Keratinocyte (primary cell): ENCODE measurements around the gene CANT1. TPM values are rescaled to one million over a fixed set of nuclear protein-coding genes. Genes with fewer than 3 reads are reported as not detected.
"Not testable (repeated sequence)": the region's sequence is repeated elsewhere in the genome, so short reads cannot be mapped to it uniquely, and the experiment has no call there.

Experiments
- DNase-seq: peaks from one replicate; pipeline ENCODE4 v3.0.0-alpha.2; 2011; ENCODE audit warnings: low read depth, missing footprints, low spot score
- FAIRE-seq: peaks from 2 replicates; lab custom pipeline; 2011; peaks lifted over from hg19 to GRCh38; lab: Jason Lieb, UNC
- H2AFZ ChIP-seq: 2 replicates; pipeline ENCODE4 v1.6.0; 2012; ENCODE audit warnings: low read length, control low read depth, inconsistent platforms; ENCODE audit not compliant: control insufficient read depth
- H3K27ac ChIP-seq: 2 replicates; pipeline ENCODE4 v1.5.1; 2011; ENCODE audit warnings: low read length; ENCODE audit not compliant: control insufficient read depth, insufficient read depth
- H3K27me3 ChIP-seq: 3 replicates; pipeline ENCODE4 v1.6.0; 2011; ENCODE audit warnings: low read length; ENCODE audit not compliant: control insufficient read depth, insufficient read depth; ENCODE audit errors: extremely low read depth
- H3K36me3 ChIP-seq, 2 experiments: 2 replicates in 1 of 2; 3 replicates in 1 of 2; pipeline ENCODE4 v1.5.1; 2011; ENCODE audit warnings: low read length in 2 of 2, mild to moderate bottlenecking in 1 of 2; ENCODE audit not compliant: control insufficient read depth in 2 of 2, insufficient read depth in 2 of 2; ENCODE audit errors: extremely low read depth in 1 of 2
- H3K4me1 ChIP-seq: 3 replicates; pipeline ENCODE4 v1.5.1; 2011; ENCODE audit warnings: low read length; ENCODE audit not compliant: control insufficient read depth, insufficient read depth; ENCODE audit errors: extremely low read depth
- H3K4me2 ChIP-seq: 3 replicates; pipeline ENCODE4 v1.6.0; 2011; ENCODE audit warnings: low read depth, low read length; ENCODE audit not compliant: control insufficient read depth, insufficient read depth; ENCODE audit errors: extremely low read depth
- H3K4me3 ChIP-seq, 3 experiments: fragments of 200-600 bp in 1 of 3; sonication (generic) in 1 of 3; 2 replicates in 2 of 3; 3 replicates in 1 of 3; pipeline ENCODE4 v1.5.1; 2011 to 2016; ENCODE audit warnings: low read length in 3 of 3, mild to moderate bottlenecking in 3 of 3, control low read depth in 2 of 3, inconsistent platforms in 1 of 3, low read depth in 1 of 3, mixed read lengths in 1 of 3, mixed run types in 1 of 3, moderate library complexity in 1 of 3; ENCODE audit not compliant: control insufficient read depth in 2 of 3, insufficient read depth in 2 of 3; ENCODE audit errors: extremely low read depth in 1 of 3
- H3K79me2 ChIP-seq: 2 replicates; pipeline ENCODE4 v1.6.0; 2012; ENCODE audit warnings: low read length; ENCODE audit not compliant: control insufficient read depth, insufficient read depth
- H3K9ac ChIP-seq: 3 replicates; pipeline ENCODE4 v1.6.0; 2011; ENCODE audit warnings: low read length; ENCODE audit not compliant: control insufficient read depth, insufficient read depth; ENCODE audit errors: extremely low read depth
- H3K9me1 ChIP-seq: 3 replicates; pipeline ENCODE4 v1.6.0; 2011; ENCODE audit warnings: low read length; ENCODE audit not compliant: control insufficient read depth, insufficient read depth; ENCODE audit errors: extremely low read depth
- H3K9me3 ChIP-seq: 2 replicates; pipeline ENCODE4 v1.5.1; 2012; ENCODE audit warnings: low read depth, low read length; ENCODE audit not compliant: control insufficient read depth
- H4K20me1 ChIP-seq: 3 replicates; pipeline ENCODE4 v1.6.0; 2011; ENCODE audit warnings: low read length; ENCODE audit not compliant: control insufficient read depth, insufficient read depth; ENCODE audit errors: extremely low read depth
- EZH2 ChIP-seq: IDR thresholded peaks from one replicate; pipeline ENCODE4 v1.6.1; 2012; ENCODE audit warnings: inconsistent platforms, mild to moderate bottlenecking, low read length, moderate library complexity
- dilution Hi-C: fragments of 300-500 bp; cut with MboI; formaldehyde crosslinking; loops from one replicate; pipeline ENCODE4 v1.7.0; 2020; ENCODE audit warnings: low sequenced_read_pairs; ENCODE audit not compliant: extremely low pct_ligation_motif_present
- polyA plus RNA-seq, 5 experiments: library from polyadenylated mRNA; depleted of rRNA in 3 of 5; stranded (reverse) in 3 of 5; stranded (forward) in 1 of 5; unstranded in 1 of 5; fragments of >200 nt; gene quantifications; 1 replicate in 1 of 5; 2 replicates in 3 of 5; 3 replicates in 1 of 5; pipeline versions ENCODE4 v1.2.1 to v1.2.3, GENCODE V29; 2011 to 2012; ENCODE audit warnings: missing spikeins in 2 of 5, low read depth in 1 of 5, low replicate concordance in 1 of 5
- TF ChIP-seq, protein P1 (sequence below), 3 experiments: IDR thresholded peaks in 1 of 3; conservative IDR thresholded peaks in 1 of 3; optimal IDR thresholded peaks in 1 of 3; 2 replicates in 2 of 3; 3 replicates in 1 of 3; pipeline versions ENCODE3 to v1.5.1; 2011; ENCODE audit warnings: low read length in 3 of 3, mild to moderate bottlenecking in 3 of 3, moderate library complexity in 2 of 3, control low read depth in 1 of 3, inconsistent platforms in 1 of 3; ENCODE audit not compliant: insufficient read depth in 2 of 3; ENCODE audit errors: extremely low read depth in 1 of 3

CANT1 gene
- polyA plus RNA-seq, 1 donor (not counting 4 experiments of a cell fraction or from before 2014, with no cell fraction given): 53.2 TPM

DNA sequence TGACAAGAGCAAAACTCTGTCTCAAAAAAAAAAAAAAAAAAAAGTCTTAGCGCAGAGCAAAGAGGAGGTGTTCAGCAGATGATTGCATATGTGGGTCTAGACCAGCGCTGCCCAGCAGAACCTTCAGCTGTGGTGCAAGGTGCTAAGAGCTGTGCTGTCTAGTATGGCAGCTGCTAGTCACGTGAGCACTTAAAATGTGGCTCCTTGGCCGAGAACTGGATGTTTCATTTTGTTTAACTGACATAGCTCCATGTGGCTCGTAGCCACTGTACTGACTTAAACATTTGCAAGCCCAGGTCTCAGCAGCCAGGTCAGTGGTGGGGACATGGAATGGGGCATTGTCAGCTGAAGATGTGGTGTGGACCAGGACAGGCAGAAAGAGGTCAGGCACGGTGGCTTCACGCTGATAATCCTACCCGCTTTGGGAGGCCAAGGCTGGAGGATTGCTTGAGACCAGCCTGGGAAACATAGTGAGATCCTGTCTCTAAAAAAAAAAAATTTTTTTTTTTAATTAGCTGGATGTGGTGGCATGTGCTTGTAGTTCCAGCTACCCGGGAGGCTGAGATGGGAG is 23.6 kb upstream of the CANT1 start:
- FAIRE-seq: no peak
- H3K4me1 ChIP-seq: peaks cover 53% of the 10 kb centered on the region

DNA sequence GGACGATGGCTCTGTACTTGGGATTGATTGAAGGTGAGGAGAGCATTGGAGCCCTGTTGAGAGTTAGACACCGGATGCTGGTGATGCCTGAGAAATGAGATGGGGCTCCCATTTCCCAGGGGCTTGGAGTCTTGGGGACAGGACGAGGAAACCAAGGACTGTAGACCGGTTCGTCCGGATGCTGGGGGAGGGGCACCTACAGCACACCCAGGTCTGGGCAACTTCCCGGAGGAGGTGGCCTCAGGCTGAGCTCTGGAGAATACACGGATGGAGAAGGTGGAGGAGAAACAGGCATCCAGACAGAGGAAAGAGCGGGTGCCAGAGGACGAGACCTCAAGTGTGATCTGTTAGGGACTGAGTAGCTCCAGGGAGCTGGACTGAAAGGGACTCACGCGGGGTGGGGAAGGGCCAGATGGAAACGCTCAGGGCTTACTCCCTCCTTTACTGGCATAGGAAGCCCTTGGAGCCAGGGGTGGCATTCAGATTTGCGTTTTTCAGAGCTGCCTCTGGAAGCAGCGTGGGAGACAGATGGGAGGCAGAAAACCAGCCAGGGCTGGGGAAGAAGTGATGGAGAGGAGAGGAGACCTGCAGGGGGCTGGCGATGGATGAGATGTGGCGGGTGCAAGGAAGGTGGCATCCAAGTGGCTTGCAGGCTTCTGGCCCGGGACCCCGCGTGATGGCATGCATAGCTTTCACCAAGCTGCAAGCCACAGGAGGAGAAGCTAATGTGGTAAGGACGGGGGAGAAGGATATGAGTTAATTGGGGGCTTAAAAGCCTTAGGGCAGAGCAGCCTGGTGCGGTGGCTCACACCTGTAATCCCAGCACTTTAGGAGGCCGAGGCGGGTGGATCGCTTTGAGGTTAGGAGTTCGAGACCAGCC is 22.7 kb upstream of the CANT1 start:
- H3K27ac ChIP-seq: no peak overlapping the region
- H2AFZ ChIP-seq: no peak overlapping the region
- TF ChIP-seq EZH2: no peak
- TF ChIP-seq, protein P1, sequence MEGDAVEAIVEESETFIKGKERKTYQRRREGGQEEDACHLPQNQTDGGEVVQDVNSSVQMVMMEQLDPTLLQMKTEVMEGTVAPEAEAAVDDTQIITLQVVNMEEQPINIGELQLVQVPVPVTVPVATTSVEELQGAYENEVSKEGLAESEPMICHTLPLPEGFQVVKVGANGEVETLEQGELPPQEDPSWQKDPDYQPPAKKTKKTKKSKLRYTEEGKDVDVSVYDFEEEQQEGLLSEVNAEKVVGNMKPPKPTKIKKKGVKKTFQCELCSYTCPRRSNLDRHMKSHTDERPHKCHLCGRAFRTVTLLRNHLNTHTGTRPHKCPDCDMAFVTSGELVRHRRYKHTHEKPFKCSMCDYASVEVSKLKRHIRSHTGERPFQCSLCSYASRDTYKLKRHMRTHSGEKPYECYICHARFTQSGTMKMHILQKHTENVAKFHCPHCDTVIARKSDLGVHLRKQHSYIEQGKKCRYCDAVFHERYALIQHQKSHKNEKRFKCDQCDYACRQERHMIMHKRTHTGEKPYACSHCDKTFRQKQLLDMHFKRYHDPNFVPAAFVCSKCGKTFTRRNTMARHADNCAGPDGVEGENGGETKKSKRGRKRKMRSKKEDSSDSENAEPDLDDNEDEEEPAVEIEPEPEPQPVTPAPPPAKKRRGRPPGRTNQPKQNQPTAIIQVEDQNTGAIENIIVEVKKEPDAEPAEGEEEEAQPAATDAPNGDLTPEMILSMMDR (optimal IDR thresholded peaks at IDR 0.05 in 1 of 3, IDR thresholded peaks at IDR 0.05 in 1 of 3, conservative IDR thresholded peaks at IDR 0.05 in 1 of 3; ENCODE audit: extremely low read depth in 1 of 3, insufficient read depth in 2 of 3, low read length in 3 of 3): no peak
- no peaks in the 10 kb centered on the region for H3K79me2 ChIP-seq
- H4K20me1 ChIP-seq: no peaks in the 10 kb centered on the region
- H3K4me2 ChIP-seq: peak overlapping the region; percentile 22
- H3K9ac ChIP-seq: no peak overlapping the region
- dilution Hi-C loops: loop anchor here (25.0 kb wide), 1 partner anchor 355 kb away; no protein-coding TSS in a partner anchor
- FAIRE-seq (no peak), DNase-seq (no peak)
- H3K4me1 ChIP-seq: peaks cover 59% of the 10 kb centered on the region
- no peak overlapping the region for H3K4me3 ChIP-seq
- H3K9me1 ChIP-seq: peaks cover 2% of the 10 kb centered on the region
- no peaks in the 10 kb centered on the region for H3K27me3 ChIP-seq
- no peaks in the 10 kb centered on the region for H3K36me3 ChIP-seq
- H3K9me3 ChIP-seq: no peaks in the 10 kb centered on the region

More for the DNA sequence above, 23.6 kb upstream of the CANT1 start:
- Histone ChIP-seq H3K79me2 (no peaks in the 10 kb centered on the region), H4K20me1 (no peaks in the 10 kb centered on the region), H3K9me1 (peaks cover 2% of the 10 kb centered on the region), H2AFZ (no peak overlapping the region), H3K4me2 (no peak overlapping the region), H3K9ac (no peak overlapping the region), H3K9me3 (no peaks in the 10 kb centered on the region), H3K36me3 (no peaks in the 10 kb centered on the region), H3K4me3 (no peak overlapping the region), H3K27ac (no peak overlapping the region), H3K27me3 (no peaks in the 10 kb centered on the region)
- DNase-seq: no peak
- TF ChIP-seq, protein P1 (optimal IDR thresholded peaks at IDR 0.05 in 1 of 3, IDR thresholded peaks at IDR 0.05 in 1 of 3, conservative IDR thresholded peaks at IDR 0.05 in 1 of 3; ENCODE audit: extremely low read depth in 1 of 3, insufficient read depth in 2 of 3, low read length in 3 of 3): no peak
- TF ChIP-seq EZH2: no peak
- dilution Hi-C loops: loop anchor here (25.0 kb wide), 1 partner anchor 354 kb away; no protein-coding TSS in a partner anchor

DNA sequence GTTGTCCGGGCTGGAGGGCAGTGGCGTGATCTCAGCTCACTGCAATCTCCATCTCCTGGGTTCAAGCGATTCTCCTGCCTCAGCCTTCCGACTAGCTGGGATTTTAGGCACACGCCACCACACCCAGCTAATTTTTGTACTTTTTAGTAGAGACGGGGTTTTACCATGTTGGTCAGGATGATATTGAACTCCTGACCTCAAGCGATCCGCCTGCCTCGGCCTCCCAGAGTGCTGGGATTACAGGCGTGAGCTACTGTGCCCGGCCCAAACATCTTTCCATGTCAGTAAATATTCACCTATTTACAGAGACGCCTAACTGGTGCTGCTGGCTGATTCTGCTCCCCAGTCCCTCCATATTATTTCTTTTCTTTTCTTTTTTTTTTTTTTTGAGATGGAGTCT is 21.1 kb upstream of the CANT1 start:
- H3K27me3 ChIP-seq, H2AFZ ChIP-seq, H3K9me3 ChIP-seq, H3K9me1 ChIP-seq, H3K27ac ChIP-seq, H3K36me3 ChIP-seq, H3K9ac ChIP-seq, H3K4me2 ChIP-seq, FAIRE-seq, H3K79me2 ChIP-seq, H4K20me1 ChIP-seq, DNase-seq, H3K4me3 ChIP-seq: not testable (repeated sequence)
- peaks cover 57% of the 10 kb centered on the region for H3K4me1 ChIP-seq
- dilution Hi-C loops: loop anchor here (25.0 kb wide), 1 partner anchor 357 kb away; no protein-coding TSS in a partner anchor
